MM.1S (cell line): ENCODE measurements around the gene ZAP70.

Experiments used
- CTCF ChIP-seq: fragments of 300-600 bp; sonication (generic); IDR thresholded peaks from 2 replicates; pipeline ENCODE4 v1.5.1; 2016; ENCODE audit warnings: antibody characterized with exemption, low read length, mixed read lengths
- EZH2 ChIP-seq: fragments of 300-600 bp; sonication (generic); optimal IDR thresholded peaks from 2 replicates; pipeline ENCODE3; 2017; ENCODE audit warnings: low read depth, mild to moderate bottlenecking, antibody characterized with exemption, low read length, mixed read lengths
- EZH2phosphoT487 ChIP-seq: fragments of 300-600 bp; sonication (generic); IDR thresholded peaks from 2 replicates; pipeline ENCODE4 v1.6.1; 2018; ENCODE audit warnings: antibody characterized with exemption, low read length

GRCh38 chr2:97737421-97738178 is 24.2 kb downstream of the ZAP70 start:
- TF ChIP-seq CTCF, result no peak
- TF ChIP-seq EZH2, result no peak
- TF ChIP-seq EZH2phosphoT487, result no peak
